GM21528 (cell line): Measurements from ENCODE around the gene ESR1.

Experiments
- ATAC-seq: cut with Tn5 transposase; IDR thresholded peaks from one replicate; pipeline ENCODE4 v1.9.1; 2021; ENCODE audit warnings: mild to moderate bottlenecking, moderate library complexity; ENCODE audit not compliant: unreplicated experiment, low FRiP score

ESR1 gene

GRCh38 chr6:151807513-151808370 lies at the start of gene ESR1:
ESR1 (plus strand) TSS chr6:151807682; CDS start chr6:151807913, 231 bp downstream.
- ATAC-seq, result no peak

GRCh38 chr6:151760486-151760885 lies 47.0 kb upstream of the ESR1 start:
- no peak for ATAC-seq

- no peak for ATAC-seq
These were observed 45.6 kb upstream of the ESR1 start for GRCh38 chr6:151761851-151762250.

- ATAC-seq, result no peak
These were observed 44.7 kb upstream of the ESR1 start for GRCh38 chr6:151762817-151763216.

- ATAC-seq, result no peak
These were observed 44.2 kb upstream of the ESR1 start for GRCh38 chr6:151763303-151763702.

GRCh38 chr6:151763938-151764680 lies 43.4 kb upstream of the ESR1 start:
- ATAC-seq, result peak; percentile 80

- peak; percentile 72 for ATAC-seq
These were observed 42.0 kb upstream of the ESR1 start for GRCh38 chr6:151765444-151765886.

- no peak for ATAC-seq
These were observed 35.0 kb upstream of the ESR1 start for GRCh38 chr6:151772446-151772845.

- no peak for ATAC-seq
These were observed 34.1 kb upstream of the ESR1 start for GRCh38 chr6:151773382-151773781.

- ATAC-seq, result no peak
These were observed 24.9 kb upstream of the ESR1 start for GRCh38 chr6:151782560-151782959.

- no peak for ATAC-seq
These were observed 23.8 kb upstream of the ESR1 start for GRCh38 chr6:151783692-151784091.

- ATAC-seq, result no peak
These were observed 22.9 kb upstream of the ESR1 start for GRCh38 chr6:151784441-151785214.

- no peak for ATAC-seq
These were observed 10.5 kb upstream of the ESR1 start for GRCh38 chr6:151796842-151797530.

GRCh38 chr6:151803743-151804142 lies 3.7 kb upstream of the ESR1 start:
- ATAC-seq, result no peak

GRCh38 chr6:151804585-151805285 lies 2.7 kb upstream of the ESR1 start:
- no peak for ATAC-seq

GRCh38 chr6:151805286-151805840 lies 2.1 kb upstream of the ESR1 start:
- ATAC-seq, result no peak

GRCh38 chr6:151806757-151807512 lies 547 bp upstream of the ESR1 start:
- no peak for ATAC-seq

- no peak for ATAC-seq
These were observed 1.1 kb downstream of the ESR1 start for GRCh38 chr6:151808371-151809241.
